HFF-Myc (cell line): ENCODE measurements around the gene MYL10.

Experiments used
- DNase-seq: peaks from one replicate; pipeline ENCODE4 v3.0.0-alpha.2; 2011; ENCODE audit warnings: low read depth; ENCODE audit errors: extremely low read depth
- H3K4me3 ChIP-seq: replicated peaks from 2 replicates; pipeline ENCODE4 v1.5.1; 2011; ENCODE audit warnings: low read depth, mild to moderate bottlenecking, control low read depth, low read length
- TF ChIP-seq, protein P1 (sequence below): IDR thresholded peaks from 2 replicates; pipeline ENCODE4 v1.5.1; 2012; ENCODE audit warnings: mild to moderate bottlenecking, low read depth, low read length, control low read depth; ENCODE audit errors: missing control alignments

Gene MYL10

DNA sequence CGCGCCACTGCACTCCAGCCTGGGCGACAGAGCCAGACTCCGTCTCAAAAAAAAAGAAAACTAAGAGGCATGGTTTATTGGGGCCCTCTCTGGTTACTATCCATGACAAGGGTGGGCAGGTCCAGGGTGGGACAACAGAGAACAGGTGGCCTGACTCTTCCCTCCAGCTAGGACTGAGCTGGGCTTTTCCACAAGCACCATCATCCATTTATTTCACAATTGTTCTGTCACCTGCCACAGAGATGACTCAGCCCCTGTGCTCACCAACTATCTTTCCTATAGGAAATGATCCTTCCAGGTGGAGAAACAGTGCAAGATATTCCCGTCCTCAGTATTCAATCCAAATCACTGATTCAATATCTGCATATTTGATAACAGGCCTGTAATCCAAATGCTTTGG is 44.9 kb upstream of the MYL10 start:
- H3K4me3 ChIP-seq, result no peak overlapping the region
- DNase-seq, result no peak
- TF ChIP-seq, protein P1, sequence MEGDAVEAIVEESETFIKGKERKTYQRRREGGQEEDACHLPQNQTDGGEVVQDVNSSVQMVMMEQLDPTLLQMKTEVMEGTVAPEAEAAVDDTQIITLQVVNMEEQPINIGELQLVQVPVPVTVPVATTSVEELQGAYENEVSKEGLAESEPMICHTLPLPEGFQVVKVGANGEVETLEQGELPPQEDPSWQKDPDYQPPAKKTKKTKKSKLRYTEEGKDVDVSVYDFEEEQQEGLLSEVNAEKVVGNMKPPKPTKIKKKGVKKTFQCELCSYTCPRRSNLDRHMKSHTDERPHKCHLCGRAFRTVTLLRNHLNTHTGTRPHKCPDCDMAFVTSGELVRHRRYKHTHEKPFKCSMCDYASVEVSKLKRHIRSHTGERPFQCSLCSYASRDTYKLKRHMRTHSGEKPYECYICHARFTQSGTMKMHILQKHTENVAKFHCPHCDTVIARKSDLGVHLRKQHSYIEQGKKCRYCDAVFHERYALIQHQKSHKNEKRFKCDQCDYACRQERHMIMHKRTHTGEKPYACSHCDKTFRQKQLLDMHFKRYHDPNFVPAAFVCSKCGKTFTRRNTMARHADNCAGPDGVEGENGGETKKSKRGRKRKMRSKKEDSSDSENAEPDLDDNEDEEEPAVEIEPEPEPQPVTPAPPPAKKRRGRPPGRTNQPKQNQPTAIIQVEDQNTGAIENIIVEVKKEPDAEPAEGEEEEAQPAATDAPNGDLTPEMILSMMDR, result no peak

DNA sequence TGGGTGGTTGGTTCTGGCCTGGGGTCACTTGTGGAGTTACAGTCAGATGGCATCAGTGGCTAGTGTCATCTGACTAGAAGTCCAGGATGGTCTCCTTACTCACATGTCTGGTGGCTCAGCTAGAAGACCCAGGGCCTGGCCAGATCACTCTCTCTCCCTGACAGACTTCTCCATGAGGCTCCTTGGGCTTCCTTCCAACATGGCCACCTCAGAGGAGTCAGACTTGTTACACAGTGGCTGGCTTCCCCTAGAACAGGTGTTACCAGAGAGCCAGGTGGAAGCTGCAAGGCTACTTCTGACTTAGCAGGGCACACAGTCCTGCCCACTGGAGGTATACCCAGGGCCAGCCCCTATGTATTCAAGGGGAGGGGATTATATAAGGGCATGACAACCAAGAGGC is 44.2 kb upstream of the MYL10 start:
- TF ChIP-seq, protein P1, result no peak
- no peak for DNase-seq

DNA sequence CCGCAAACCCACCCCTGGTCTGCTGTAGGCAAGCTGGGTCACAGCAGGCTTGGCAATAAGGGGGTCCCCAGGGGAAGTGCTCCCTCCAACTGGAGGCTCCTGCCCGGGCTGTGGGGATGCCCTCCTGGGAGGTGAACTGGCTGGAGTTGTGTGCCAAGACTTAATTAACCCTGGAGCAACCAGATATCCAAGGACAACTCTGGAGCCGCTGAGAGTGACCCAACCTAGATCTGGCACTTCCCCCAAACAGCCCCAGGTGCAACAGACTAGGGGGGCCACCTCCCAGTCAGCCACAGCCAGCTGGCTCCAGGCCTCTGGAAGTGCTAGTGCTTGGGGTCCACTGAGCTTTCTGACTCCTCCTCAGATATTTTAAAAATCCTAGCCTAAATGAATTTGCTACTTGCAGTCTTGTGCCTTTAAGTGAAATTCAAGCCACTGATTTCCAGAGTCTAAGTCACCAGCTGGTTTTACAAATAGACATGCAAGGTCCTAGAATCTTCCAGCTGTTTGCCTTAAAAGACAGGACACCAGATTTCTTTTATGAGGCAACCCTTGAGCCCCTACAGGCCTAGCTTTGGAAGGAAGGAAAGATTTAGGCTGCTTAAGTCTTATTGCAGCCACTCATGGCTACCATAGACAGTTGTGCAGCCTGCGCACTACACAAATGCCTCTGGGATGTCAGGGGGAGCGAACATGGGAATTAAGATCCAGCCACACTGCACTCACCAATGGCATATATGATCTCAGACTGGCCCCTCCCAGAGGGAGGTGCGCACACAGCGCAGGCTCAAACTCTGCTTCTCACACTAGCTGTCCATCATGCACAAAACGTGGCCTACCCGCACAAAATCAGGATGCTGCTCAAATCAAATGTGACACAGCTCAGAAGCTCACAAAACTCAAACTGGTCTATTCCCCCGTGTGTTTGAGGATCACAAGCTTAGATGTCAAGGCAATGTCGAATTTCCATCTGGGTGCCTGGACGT is 42.6 kb upstream of the MYL10 start:
- TF ChIP-seq, protein P1, result no peak
- DNase-seq, result no peak
- H3K4me3 ChIP-seq, result no peak overlapping the region

More for the DNA sequence above, 44.2 kb upstream of the MYL10 start:
- H3K4me3 ChIP-seq, result no peak overlapping the region

DNA sequence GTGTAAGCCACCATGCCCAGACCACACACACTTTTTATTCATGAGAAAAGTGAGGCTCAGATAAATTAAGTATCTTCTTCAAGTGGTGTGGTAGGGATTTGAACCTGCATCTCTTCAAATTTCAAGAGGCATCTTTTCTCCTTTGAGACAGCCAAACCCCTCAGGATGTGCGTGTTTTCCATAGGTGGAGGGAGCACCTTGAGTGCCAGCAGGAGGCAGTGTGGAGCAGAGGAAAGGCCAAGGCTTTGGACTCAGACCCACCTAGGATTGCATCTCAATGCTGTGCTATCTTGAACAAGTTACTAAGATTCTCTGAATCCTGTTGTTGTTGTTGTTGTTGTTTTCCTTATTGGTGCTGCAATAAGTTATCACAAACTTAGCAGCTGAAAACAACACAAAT is 40.2 kb upstream of the MYL10 start:
- no peak overlapping the region for H3K4me3 ChIP-seq
- TF ChIP-seq, protein P1, result peak; percentile 48
- DNase-seq, result no peak

DNA sequence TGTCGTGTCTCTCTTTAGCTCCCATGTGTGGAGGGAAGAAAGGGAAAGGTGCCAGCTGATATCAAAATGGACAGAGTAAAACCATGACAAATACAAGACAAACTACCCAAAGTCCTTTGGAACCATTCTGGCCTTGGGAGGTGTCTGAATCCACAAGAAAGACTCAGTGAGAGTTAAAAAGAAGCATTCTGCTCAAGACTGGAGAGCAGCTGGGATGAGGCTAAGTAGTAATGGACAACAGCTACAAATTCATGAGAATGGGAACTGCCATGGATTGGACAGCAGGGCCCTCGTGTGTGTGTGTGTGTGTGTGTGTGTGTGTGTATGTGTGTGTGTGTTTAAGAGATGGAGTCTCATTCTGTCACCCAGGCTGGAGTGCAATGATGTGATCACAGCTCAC is 39.6 kb upstream of the MYL10 start:
- TF ChIP-seq, protein P1, result no peak
- no peak overlapping the region for H3K4me3 ChIP-seq

DNA sequence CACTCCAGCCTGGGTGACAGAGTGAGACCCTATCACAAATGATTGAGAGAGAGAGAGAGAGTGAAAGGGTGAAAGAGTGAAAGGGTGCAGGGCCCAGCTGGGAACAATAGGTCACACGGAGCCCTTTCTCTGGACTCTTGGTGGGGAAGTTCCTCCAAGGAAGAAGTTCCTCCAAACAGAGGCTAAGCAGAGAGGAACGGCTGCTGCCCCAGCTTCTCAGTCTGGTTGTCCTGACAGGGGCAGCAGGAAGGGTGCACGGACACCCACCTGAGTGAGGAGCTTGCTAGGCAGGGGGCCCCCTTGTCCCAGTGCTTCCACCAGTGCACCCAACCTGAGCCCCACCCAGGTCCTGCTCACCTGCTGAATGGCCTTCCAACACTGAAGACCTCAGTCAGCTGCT is 38.8 kb upstream of the MYL10 start:
- no peak for DNase-seq
- TF ChIP-seq, protein P1, result no peak

More for the DNA sequence above, 39.6 kb upstream of the MYL10 start:
- DNase-seq, result no peak

More for the DNA sequence above, 38.8 kb upstream of the MYL10 start:
- no peak overlapping the region for H3K4me3 ChIP-seq
